Fibroblast of pulmonary artery (primary cell): Measurements from ENCODE around the gene F10.
"Not testable (repeated sequence)": the region's sequence is repeated elsewhere in the genome, so short reads cannot be mapped to it uniquely, and the experiment has no call there.

ENCODE experiments used
- DNase-seq: peaks from one replicate; pipeline ENCODE4 v3.0.0-alpha.2; 2010; ENCODE audit warnings: low read depth
- H3K4me3 ChIP-seq: replicated peaks from 2 replicates; pipeline ENCODE4 v1.5.1; 2011; ENCODE audit warnings: low read depth, mild to moderate bottlenecking, control low read depth, low read length, moderate library complexity
- CTCF ChIP-seq: IDR thresholded peaks from 2 replicates; pipeline ENCODE4 v1.5.1; 2011; ENCODE audit warnings: mild to moderate bottlenecking, control low read depth, low read length, inconsistent platforms; ENCODE audit errors: missing control alignments

F10 gene

GRCh38 chr13:113095146-113096051 is 27.2 kb upstream of the F10 start:
- DNase-seq, result no peak
- no peak for TF ChIP-seq CTCF
- no peak overlapping the region for H3K4me3 ChIP-seq

- DNase-seq, result no peak
- TF ChIP-seq CTCF, result no peak
These were observed 26.4 kb upstream of the F10 start for GRCh38 chr13:113096052-113096744.

GRCh38 chr13:113096745-113097305 is 25.8 kb upstream of the F10 start:
- DNase-seq, result no peak
- no peak overlapping the region for H3K4me3 ChIP-seq
- no peak for TF ChIP-seq CTCF

More at GRCh38 chr13:113096052-113096744, 26.4 kb upstream of the F10 start:
- H3K4me3 ChIP-seq, result no peak overlapping the region

GRCh38 chr13:113097651-113098050 is 24.9 kb upstream of the F10 start:
- H3K4me3 ChIP-seq, result no peak overlapping the region
- no peak for TF ChIP-seq CTCF
- no peak for DNase-seq

GRCh38 chr13:113098162-113098732 is 24.4 kb upstream of the F10 start:
- no peak for TF ChIP-seq CTCF
- no peak overlapping the region for H3K4me3 ChIP-seq
- no peak for DNase-seq

- DNase-seq, result no peak
- no peak for TF ChIP-seq CTCF
- no peak overlapping the region for H3K4me3 ChIP-seq
These were observed 23.5 kb upstream of the F10 start for GRCh38 chr13:113099142-113099541.

- not testable (repeated sequence) for DNase-seq, H3K4me3 ChIP-seq
These were observed 20.3 kb upstream of the F10 start for GRCh38 chr13:113102302-113102701.
